NCI-H187 (cell line): ENCODE results near the gene CNTROB.

Experiments used
- DNase-seq, 2 experiments: peaks; one replicate each; lab custom pipeline; 2025; lab: John Stamatoyannopoulos, UW

The CNTROB gene

DNA sequence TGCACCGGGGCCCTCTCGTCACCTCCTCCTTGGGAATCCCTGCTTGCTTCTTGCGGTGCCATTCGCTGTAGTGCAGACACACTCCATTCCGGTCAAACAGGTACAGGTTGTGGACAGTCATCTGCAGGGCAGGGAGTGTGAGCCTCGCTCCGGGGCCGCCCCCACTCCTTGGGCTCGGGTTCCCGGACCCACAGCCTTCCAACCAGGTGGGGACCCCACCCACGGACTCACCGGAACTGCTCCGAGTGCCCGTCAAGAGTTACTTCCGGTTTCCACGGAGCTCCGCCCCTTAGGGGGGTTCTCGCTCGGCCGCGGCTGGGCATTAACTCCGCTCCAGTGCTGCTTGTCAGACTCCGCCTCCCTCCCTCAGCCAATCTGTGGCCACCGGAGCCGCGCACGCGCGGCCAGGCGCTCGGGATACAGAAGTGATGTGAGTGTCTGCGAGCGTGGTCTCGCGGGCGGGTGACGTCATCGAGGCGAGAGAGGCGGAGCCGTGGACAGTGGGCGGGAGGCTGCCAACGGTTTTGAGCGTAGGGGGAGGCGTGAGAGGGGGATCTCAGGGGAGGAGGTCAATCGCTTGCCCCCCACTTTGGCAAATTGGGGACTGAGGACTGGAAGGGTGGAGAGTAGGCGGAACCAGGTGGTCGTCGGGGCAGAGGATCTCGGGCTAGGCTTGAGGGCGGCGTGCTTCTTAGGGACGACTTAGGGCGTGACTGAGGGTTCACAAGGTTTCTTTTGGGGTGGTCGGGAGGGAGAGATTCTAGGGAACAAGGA, at the start of gene CNTROB, which contains the start of gene TRAPPC1:
Gene CNTROB, plus strand, starts transcription at position 498 of the 774 bp plus-strand sequence. CDS start 874 bp downstream, outside the sequence.
Gene TRAPPC1, minus strand, starts transcription at position 238 of the 774 bp plus-strand sequence. Its CDS starts 117 bp downstream, at position 121.
- DNase-seq = peak; percentile 84 to 95

GRCh38 chr17:7882629-7883028, 49.4 kb upstream of the CNTROB start:
- no peak for DNase-seq

DNA sequence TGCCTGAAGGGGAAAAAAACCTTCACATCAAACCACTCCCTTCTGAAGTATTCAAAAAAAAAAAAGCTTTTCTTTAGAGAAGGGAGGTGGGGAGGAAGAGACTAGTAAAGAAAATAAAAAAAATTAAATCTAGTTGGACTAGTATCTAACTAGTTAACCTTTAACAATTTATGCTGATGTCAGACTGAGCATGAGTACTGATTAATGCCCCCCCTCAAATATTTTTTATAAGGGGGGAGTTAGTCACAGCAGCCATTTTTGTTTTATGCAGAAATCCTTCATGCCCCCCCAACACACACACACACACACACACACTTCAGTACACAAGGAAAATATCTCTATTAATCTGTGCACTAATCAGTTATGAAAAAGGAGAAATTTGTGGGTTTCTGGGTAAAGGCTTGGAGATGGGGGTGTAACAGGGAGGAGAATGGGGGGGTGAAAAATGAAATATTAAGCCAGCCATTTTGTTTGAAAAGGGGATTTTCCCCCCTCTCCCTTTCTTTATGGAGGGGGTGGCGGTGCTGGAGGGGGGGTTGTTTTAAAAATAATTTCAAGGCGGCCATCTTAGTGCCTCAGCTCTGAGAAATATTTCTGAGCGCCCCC, 48.1 kb upstream of the CNTROB start:
- DNase-seq = no peak

DNA sequence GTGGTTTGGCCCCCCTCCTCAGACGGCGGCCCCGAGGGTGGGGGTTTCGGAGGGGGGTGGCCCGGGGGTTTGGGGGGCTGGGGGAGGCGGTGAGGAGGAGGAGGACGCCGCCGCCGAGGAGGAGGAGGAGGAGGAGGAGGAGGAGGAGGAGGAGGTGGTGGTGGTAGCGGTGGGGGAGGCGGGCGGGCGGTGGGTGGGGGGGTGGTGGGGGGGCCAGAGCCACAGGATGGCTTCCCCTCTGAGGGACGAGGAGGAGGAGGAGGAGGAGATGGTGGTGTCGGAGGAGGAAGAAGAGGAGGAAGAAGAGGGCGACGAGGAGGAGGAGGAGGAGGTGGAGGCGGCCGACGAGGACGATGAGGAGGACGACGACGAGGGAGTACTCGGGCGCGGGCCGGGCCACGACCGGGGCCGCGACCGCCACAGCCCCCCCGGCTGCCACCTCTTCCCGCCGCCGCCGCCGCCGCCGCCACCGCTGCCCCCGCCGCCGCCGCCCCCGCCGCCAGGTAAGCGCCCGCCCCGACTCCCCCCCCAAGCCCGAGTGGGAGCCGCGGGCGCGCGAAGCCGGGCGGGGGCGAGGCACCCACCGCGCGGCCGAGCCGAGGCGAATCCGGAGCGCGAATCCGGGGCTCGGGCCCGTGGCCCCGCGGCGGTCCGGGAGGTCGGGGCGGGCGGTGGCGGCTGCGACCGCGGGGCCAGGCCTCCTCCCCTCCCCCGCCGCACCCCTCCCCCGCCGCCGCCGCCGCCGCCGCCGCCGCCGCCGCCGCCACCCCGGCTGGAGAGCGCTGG, 47.2 kb upstream of the CNTROB start:
- no peak for DNase-seq

GRCh38 chr17:7885367-7886226, 46.4 kb upstream of the CNTROB start:
- peak; percentile 2 to 15 for DNase-seq

GRCh38 chr17:7886227-7887037, 45.6 kb upstream of the CNTROB start:
- DNase-seq = peak in 1 of 2 experiments; percentile 6

GRCh38 chr17:7887038-7887481, 44.9 kb upstream of the CNTROB start:
- DNase-seq = no peak

- peak; percentile 73 to 84 for DNase-seq
Observed at GRCh38 chr17:7887482-7888183, 44.4 kb upstream of the CNTROB start.

DNA sequence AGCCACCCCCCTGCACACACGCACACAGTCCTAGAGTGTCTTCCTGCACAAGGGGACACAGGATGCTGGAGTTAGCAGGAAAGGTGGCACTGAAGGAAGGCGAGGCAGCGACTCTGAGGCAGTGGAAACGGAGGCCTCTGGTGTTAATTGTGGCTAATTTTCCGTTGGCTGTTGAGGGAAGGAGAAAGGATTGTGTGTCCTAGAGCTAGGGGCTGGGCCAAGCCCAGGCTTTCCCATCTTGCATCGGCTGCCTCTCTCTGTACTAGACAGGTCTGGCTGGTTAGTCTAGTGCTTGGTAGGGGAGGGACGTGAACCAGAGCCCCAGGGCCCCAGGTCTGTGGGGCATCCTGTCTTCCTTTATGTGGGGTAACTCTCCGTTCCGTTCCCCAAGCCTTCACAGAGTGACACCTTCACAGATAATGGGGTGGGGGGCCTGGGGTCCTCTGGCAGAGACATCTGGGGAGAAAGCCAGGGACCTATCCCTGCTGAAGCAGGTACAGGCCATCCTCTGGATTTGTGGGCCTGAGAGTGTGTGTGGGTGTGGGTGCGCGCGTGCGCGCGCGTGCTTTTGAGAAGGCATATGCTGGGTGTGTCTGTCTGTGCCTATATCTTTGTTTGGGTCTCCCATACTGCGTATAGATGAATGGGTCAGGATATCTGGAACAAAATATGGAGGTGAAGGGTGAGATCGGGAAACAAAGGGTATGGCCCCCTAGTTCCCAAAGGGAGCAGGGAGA, 43.7 kb upstream of the CNTROB start, which contains the start of gene CHD3:
Gene CHD3, plus strand, starts transcription at position 606 of the 737 bp plus-strand sequence. CDS start 212 bp downstream, outside the sequence.
- DNase-seq = peak in 1 of 2 experiments; percentile 36

- peak; percentile 25 to 68 for DNase-seq
Observed at GRCh38 chr17:7889166-7889955, 42.6 kb upstream of the CNTROB start.

DNA sequence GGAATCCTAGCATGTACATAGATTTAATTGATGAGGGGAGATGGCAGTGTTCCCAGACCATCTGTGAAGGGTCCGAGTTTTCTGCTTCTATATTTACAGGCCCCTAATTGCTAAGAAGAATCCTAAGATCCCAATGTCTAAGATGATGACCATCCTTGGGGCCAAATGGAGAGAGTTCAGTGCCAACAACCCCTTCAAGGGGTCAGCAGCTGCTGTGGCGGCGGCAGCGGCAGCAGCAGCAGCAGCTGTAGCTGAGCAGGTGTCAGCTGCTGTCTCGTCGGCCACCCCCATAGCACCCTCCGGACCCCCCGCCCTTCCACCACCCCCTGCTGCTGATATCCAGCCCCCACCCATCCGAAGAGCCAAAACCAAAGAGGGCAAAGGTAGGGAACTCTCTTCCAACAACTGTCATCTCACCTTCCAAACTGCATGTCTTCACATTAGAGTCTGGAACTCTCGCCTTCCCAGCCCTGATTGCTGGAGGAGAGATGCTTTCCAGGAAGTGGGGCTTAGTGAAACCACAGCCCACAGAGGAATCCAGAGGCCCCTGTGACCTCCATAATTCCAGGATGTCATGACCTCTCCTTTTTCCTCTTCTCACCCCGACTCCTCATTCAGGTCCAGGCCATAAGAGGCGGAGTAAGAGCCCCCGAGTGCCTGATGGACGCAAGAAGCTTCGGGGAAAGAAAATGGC, 38.7 kb upstream of the CNTROB start:
- no peak for DNase-seq

- DNase-seq = no peak
Observed at GRCh38 chr17:7894226-7894625, 37.8 kb upstream of the CNTROB start.

GRCh38 chr17:7894866-7895265, 37.1 kb upstream of the CNTROB start:
- DNase-seq = no peak

DNA sequence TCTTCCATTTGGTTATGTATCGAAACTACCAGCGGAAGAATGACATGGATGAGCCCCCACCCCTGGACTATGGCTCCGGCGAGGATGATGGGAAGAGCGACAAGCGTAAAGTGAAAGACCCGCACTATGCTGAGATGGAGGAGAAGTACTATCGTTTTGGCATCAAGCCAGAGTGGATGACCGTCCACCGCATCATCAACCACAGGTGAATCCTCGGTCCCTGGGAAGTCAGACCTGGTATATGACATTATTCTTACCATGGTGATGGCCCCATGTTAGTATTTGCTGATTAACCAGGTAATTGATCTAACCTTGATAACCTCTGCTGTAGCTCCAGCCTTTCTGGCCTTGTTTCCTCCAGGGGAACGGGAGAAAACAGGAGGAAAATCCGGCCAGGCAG, 34.9 kb upstream of the CNTROB start:
- DNase-seq = no peak

GRCh38 chr17:7897773-7898172, 34.2 kb upstream of the CNTROB start:
- no peak for DNase-seq

DNA sequence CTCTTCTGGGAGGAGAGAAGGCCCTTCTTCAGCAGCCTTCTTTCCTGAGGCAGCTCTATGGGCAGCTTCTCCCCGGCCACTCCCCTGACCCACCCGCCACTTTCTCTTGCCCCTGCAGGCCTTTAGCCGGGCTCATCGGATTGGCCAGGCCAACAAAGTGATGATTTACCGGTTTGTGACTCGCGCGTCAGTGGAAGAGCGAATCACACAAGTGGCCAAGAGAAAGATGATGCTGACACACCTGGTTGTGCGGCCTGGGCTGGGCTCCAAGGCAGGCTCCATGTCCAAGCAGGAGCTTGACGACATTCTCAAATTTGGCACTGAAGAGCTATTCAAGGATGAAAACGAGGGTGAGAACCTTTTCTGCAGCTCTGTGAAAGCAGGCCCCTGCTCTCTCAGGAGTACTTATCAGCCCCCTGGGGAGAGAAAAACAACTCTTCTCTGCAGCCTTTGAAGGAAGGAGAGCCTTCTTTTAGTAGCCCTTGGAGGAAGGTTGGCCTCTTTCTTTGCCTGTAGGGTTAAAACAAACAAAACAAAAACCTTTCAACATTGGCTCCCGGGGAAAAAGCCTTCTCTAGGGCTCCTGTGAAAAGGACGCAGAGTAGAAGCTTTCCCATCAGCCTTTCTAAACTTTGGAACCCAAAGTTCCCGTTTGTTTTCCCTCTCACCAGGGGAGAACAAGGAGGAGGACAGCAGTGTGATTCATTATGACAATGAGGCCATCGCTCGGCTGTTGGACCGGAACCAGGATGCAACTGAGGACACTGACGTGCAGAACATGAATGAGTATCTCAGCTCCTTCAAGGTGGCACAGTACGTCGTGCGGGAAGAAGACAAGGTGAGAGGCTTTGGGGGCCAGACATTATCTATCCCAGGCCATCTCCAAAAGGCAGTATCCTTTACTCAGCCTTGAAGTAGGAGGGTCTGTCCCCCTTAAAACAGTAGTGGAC, 28.6 kb upstream of the CNTROB start:
- DNase-seq = peak; percentile 30 to 31

DNA sequence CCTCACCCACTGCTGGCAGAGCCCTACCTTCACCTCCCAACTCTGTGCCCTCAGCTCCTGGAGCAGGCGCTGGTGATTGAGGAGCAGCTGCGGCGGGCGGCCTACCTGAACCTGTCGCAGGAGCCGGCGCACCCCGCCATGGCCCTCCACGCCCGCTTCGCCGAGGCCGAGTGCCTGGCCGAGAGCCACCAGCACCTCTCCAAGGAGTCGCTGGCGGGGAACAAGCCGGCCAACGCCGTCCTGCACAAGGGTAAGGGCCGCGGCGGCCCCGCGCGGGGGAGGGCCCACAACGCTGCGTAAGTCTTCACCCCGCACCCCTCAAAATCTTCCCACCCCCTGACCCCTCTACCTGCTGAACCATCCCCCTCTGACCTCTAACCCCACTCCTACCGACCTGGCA, 22.9 kb upstream of the CNTROB start:
- DNase-seq = no peak
